ENCODE results near the gene SFT2D3. TPM values are rescaled to one million over a fixed set of nuclear protein-coding genes. Genes with fewer than 3 reads are reported as not detected.

SFT2D3 gene
- total RNA-seq, 3 donors from 2014 or later (not counting 1 experiment from before 2014, with no cell fraction given) = 5.5 to 6.6 (median 6.4) TPM

DNA sequence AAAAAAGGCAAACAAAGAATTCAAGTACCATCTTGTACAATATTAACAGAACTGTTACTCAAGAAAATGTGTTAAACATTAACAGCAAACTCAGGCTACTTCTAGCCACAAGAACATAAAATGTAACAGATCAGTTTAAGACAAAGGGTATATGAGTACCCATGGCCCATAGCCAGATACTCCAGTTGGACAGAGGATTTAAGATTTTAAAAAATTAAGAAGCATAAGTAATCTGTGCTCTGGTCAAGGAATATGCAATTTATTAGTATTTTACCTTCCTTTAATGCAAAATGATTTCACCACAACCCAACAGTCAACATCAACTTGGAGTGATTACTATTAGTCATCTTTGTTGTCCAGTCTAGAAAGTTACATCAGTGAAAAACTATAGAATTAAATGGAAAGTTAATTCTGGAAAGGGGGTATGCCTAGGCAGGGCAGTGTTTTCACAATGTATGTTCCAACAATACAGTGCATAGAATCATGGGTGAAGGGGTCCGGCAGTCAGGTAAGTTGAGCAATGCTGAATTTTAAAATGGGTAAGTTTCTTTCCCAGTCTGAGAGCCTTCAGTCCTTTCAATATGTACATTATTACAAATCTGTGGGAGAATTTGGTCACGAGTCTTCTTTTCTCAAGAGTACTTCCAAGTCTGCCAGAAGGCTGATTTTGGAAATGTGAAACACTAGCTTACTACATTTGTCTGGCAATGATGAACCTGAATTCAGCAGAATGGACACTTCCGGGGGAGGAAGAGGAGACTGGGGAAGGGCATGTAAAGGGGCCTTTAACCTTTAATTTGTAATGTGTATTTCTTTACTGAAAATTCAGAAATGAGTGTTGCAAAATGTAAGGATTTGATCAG is 34.5 kb downstream of the SFT2D3 start:
- Mint-ChIP-seq H3K4me1 (peaks cover under 1 to 3% of the 10 kb centered on the region in 2 donors), H3K4me3 (no peak overlapping the region), H3K27ac (peak overlapping the region in 1 of 2 donors; percentile 17), H3K27me3 (ENCODE audit: low read depth in 2 of 2) (no peaks in the 10 kb centered on the region), H3K36me3 (no peaks in the 10 kb centered on the region), H3K9me3 (no peaks in the 10 kb centered on the region)
- H3K4me3 ChIP-seq (ENCODE audit: low read length) = no peak overlapping the region
- TF ChIP-seq, protein P1, sequence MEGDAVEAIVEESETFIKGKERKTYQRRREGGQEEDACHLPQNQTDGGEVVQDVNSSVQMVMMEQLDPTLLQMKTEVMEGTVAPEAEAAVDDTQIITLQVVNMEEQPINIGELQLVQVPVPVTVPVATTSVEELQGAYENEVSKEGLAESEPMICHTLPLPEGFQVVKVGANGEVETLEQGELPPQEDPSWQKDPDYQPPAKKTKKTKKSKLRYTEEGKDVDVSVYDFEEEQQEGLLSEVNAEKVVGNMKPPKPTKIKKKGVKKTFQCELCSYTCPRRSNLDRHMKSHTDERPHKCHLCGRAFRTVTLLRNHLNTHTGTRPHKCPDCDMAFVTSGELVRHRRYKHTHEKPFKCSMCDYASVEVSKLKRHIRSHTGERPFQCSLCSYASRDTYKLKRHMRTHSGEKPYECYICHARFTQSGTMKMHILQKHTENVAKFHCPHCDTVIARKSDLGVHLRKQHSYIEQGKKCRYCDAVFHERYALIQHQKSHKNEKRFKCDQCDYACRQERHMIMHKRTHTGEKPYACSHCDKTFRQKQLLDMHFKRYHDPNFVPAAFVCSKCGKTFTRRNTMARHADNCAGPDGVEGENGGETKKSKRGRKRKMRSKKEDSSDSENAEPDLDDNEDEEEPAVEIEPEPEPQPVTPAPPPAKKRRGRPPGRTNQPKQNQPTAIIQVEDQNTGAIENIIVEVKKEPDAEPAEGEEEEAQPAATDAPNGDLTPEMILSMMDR (IDR thresholded peaks at IDR 0.05) = no peak
- peaks cover 2% of the 10 kb centered on the region for H3K36me3 ChIP-seq (ENCODE audit: control insufficient read depth, insufficient read depth, low read length)
- no peaks in the 10 kb centered on the region for H3K4me1 ChIP-seq (ENCODE audit: control insufficient read depth, insufficient read depth, low read length)
- intact Hi-C loops (cut with micrococcal nuclease) = no loop called here
- H3K9me3 ChIP-seq (ENCODE audit: control insufficient read depth, insufficient read depth, low read length) = no peaks in the 10 kb centered on the region
- 94% methylated on average over 2 of the region's 3 CpGs for WGBS (ENCODE audit: insufficient coverage)
- H3K27ac ChIP-seq (ENCODE audit: low read length) = no peak overlapping the region
- no peaks in the 10 kb centered on the region for H3K27me3 ChIP-seq (ENCODE audit: control insufficient read depth, insufficient read depth, low read length)
- no peak for ATAC-seq
- no peak for DNase-seq

DNA sequence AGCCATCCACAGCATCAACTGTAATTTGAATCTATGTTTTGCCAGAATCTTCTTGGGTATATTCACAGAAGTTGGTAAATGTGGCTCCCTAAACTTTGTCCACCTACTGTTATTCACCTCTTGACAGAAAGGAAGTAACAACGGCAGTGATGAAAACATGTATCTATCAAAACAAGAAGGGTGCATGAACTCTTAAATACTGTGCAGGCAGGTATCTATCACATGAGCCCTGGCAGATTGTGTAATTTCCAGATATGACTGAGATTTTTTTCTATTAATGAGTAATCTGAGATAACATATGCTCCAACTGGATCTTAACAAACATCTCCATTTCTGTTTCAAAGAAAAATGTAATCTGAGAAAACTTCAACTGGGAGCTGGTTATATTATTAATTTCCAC is 36.6 kb downstream of the SFT2D3 start:
- no peak for ATAC-seq
- no peaks in the 10 kb centered on the region for H3K4me1 ChIP-seq (ENCODE audit: control insufficient read depth, insufficient read depth, low read length)
- no peak overlapping the region for H3K4me3 Mint-ChIP-seq
- no peaks in the 10 kb centered on the region for H3K36me3 Mint-ChIP-seq
- H3K27ac Mint-ChIP-seq = no peak overlapping the region
- no peaks in the 10 kb centered on the region for H3K9me3 Mint-ChIP-seq
- H3K27me3 Mint-ChIP-seq (ENCODE audit: low read depth in 2 of 2) = no peaks in the 10 kb centered on the region
- DNase-seq = no peak
- H3K9me3 ChIP-seq (ENCODE audit: control insufficient read depth, insufficient read depth, low read length) = no peaks in the 10 kb centered on the region
- 60% methylated on average over 1 of the region's 1 CpG for WGBS (ENCODE audit: insufficient coverage)
- no peak overlapping the region for H3K27ac ChIP-seq (ENCODE audit: low read length)
- TF ChIP-seq, protein P1 (IDR thresholded peaks at IDR 0.05) = no peak
- H3K4me1 Mint-ChIP-seq = peaks cover 3 to 16% of the 10 kb centered on the region in 2 donors
- H3K27me3 ChIP-seq (ENCODE audit: control insufficient read depth, insufficient read depth, low read length) = no peaks in the 10 kb centered on the region
- peaks cover 2% of the 10 kb centered on the region for H3K36me3 ChIP-seq (ENCODE audit: control insufficient read depth, insufficient read depth, low read length)
- intact Hi-C loops (cut with micrococcal nuclease) = no loop called here
- no peak overlapping the region for H3K4me3 ChIP-seq (ENCODE audit: low read length)

GRCh38 chr2:127739800-127740199 is 38.5 kb downstream of the SFT2D3 start:
- no peak overlapping the region for H3K27ac Mint-ChIP-seq
- H3K4me3 ChIP-seq (ENCODE audit: low read length) = no peak overlapping the region
- intact Hi-C loops (cut with micrococcal nuclease) = no loop called here
- TF ChIP-seq, protein P1 (IDR thresholded peaks at IDR 0.05) = no peak
- 77% methylated on average over 1 of the region's 1 CpG for WGBS (ENCODE audit: insufficient coverage)
- H3K27me3 Mint-ChIP-seq (ENCODE audit: low read depth in 2 of 2) = no peaks in the 10 kb centered on the region
- H3K27ac ChIP-seq (ENCODE audit: low read length) = no peak overlapping the region
- H3K9me3 ChIP-seq (ENCODE audit: control insufficient read depth, insufficient read depth, low read length) = no peaks in the 10 kb centered on the region
- no peaks in the 10 kb centered on the region for H3K4me1 ChIP-seq (ENCODE audit: control insufficient read depth, insufficient read depth, low read length)
- DNase-seq (no peak), ATAC-seq (no peak)
- peaks cover 10% of the 10 kb centered on the region for H3K36me3 ChIP-seq (ENCODE audit: control insufficient read depth, insufficient read depth, low read length)
- no peak overlapping the region for H3K4me3 Mint-ChIP-seq
- no peaks in the 10 kb centered on the region for H3K36me3 Mint-ChIP-seq
- H3K4me1 Mint-ChIP-seq = peaks cover 12 to 25% of the 10 kb centered on the region in 2 donors
- H3K9me3 Mint-ChIP-seq = no peaks in the 10 kb centered on the region
- no peaks in the 10 kb centered on the region for H3K27me3 ChIP-seq (ENCODE audit: control insufficient read depth, insufficient read depth, low read length)
